Measurements from ENCODE around the gene CYSLTR2.

The CYSLTR2 gene

GRCh38 chr13:48631441-48631840 lies 22.3 kb upstream of the CYSLTR2 start:
- Histone ChIP-seq H3K9me3 (ENCODE audit: low read length) (peaks cover 11% of the 10 kb centered on the region; the same call in 1 of the 2 replicates), H3K4me3 (ENCODE audit: low read depth, low read length, poor library complexity, severe bottlenecking) (no peak overlapping the region), H3F3A (ENCODE audit: insufficient read depth, low read length) (no peaks in the 10 kb centered on the region), H4K20me1 (ENCODE audit: insufficient read depth, low read length) (no peaks in the 10 kb centered on the region), H3K27ac (ENCODE audit: low read depth, low read length, poor library complexity, severe bottlenecking) (no peak overlapping the region), H3K9me2 (ENCODE audit: low read depth, low read length) (no peaks in the 10 kb centered on the region), H3K9ac (ENCODE audit: low read length) (no peak overlapping the region), H3K4me1 (ENCODE audit: insufficient read depth, low read length, severe bottlenecking) (no peaks in the 10 kb centered on the region), H3K36me3 (ENCODE audit: insufficient read depth, low read length) (no peaks in the 10 kb centered on the region), H3K4me2 (ENCODE audit: low read length) (no peak overlapping the region), H3K27me3 (ENCODE audit: insufficient read depth, low read length) (no peaks in the 10 kb centered on the region), H3K79me2 (ENCODE audit: insufficient read depth, low read length) (no peaks in the 10 kb centered on the region), H2AFZ (ENCODE audit: low read length) (no peak overlapping the region)
- no peak for TF ChIP-seq EZH2 (IDR thresholded peaks at IDR 0.05; ENCODE audit: borderline replicate concordance, low read length)
- TF ChIP-seq, protein P1, sequence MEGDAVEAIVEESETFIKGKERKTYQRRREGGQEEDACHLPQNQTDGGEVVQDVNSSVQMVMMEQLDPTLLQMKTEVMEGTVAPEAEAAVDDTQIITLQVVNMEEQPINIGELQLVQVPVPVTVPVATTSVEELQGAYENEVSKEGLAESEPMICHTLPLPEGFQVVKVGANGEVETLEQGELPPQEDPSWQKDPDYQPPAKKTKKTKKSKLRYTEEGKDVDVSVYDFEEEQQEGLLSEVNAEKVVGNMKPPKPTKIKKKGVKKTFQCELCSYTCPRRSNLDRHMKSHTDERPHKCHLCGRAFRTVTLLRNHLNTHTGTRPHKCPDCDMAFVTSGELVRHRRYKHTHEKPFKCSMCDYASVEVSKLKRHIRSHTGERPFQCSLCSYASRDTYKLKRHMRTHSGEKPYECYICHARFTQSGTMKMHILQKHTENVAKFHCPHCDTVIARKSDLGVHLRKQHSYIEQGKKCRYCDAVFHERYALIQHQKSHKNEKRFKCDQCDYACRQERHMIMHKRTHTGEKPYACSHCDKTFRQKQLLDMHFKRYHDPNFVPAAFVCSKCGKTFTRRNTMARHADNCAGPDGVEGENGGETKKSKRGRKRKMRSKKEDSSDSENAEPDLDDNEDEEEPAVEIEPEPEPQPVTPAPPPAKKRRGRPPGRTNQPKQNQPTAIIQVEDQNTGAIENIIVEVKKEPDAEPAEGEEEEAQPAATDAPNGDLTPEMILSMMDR (IDR thresholded peaks at IDR 0.05; ENCODE audit: low read length) = no peak

DNA sequence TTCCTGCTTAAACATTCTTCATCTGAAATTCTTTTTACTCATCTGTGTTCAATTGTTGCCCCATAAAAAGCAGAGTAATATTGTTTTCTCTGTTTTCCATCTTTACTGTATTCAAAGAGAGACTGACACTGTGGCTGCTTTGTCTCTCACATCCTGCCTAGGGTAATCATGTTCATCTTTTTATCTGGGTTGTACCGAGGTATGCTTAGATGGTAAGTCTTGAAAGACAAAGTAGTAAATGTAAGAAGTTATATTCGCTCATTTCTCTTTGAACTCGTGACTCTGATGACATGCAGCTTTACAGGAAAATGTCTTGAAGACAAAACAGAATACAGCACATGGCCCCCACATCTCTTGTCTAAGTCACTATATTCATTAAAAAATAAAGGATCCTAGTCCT lies 20.0 kb upstream of the CYSLTR2 start:
- no peak for TF ChIP-seq EZH2 (IDR thresholded peaks at IDR 0.05; ENCODE audit: borderline replicate concordance, low read length)
- TF ChIP-seq, protein P1 (IDR thresholded peaks at IDR 0.05; ENCODE audit: low read length) = no peak
- Histone ChIP-seq H3K9ac (ENCODE audit: low read length) (no peak overlapping the region), H3K79me2 (ENCODE audit: insufficient read depth, low read length) (no peaks in the 10 kb centered on the region), H3K27ac (ENCODE audit: low read depth, low read length, poor library complexity, severe bottlenecking) (no peak overlapping the region), H3K9me3 (ENCODE audit: low read length) (peaks cover 11% of the 10 kb centered on the region; the same call in 1 of the 2 replicates), H4K20me1 (ENCODE audit: insufficient read depth, low read length) (no peaks in the 10 kb centered on the region), H3K4me2 (ENCODE audit: low read length) (no peak overlapping the region), H2AFZ (ENCODE audit: low read length) (no peak overlapping the region), H3K27me3 (ENCODE audit: insufficient read depth, low read length) (no peaks in the 10 kb centered on the region), H3K9me2 (ENCODE audit: low read depth, low read length) (no peaks in the 10 kb centered on the region), H3F3A (ENCODE audit: insufficient read depth, low read length) (no peaks in the 10 kb centered on the region), H3K4me3 (ENCODE audit: low read depth, low read length, poor library complexity, severe bottlenecking) (no peak overlapping the region), H3K36me3 (ENCODE audit: insufficient read depth, low read length) (no peaks in the 10 kb centered on the region), H3K4me1 (ENCODE audit: insufficient read depth, low read length, severe bottlenecking) (no peaks in the 10 kb centered on the region)

GRCh38 chr13:48634636-48635035 lies 19.1 kb upstream of the CYSLTR2 start:
- H3K9ac ChIP-seq (ENCODE audit: low read length) = no peak overlapping the region
- H3K4me1 ChIP-seq (ENCODE audit: insufficient read depth, low read length, severe bottlenecking) = no peaks in the 10 kb centered on the region
- H3K4me3 ChIP-seq (ENCODE audit: low read depth, low read length, poor library complexity, severe bottlenecking) = no peak overlapping the region
- H4K20me1 ChIP-seq (ENCODE audit: insufficient read depth, low read length) = no peaks in the 10 kb centered on the region
- H3K9me3 ChIP-seq (ENCODE audit: low read length) = peaks cover 11% of the 10 kb centered on the region; the same call in 1 of the 2 replicates
- H3K79me2 ChIP-seq (ENCODE audit: insufficient read depth, low read length) = no peaks in the 10 kb centered on the region
- H3K27ac ChIP-seq (ENCODE audit: low read depth, low read length, poor library complexity, severe bottlenecking) = no peak overlapping the region
- no peaks in the 10 kb centered on the region for H3K36me3 ChIP-seq (ENCODE audit: insufficient read depth, low read length)
- H3K9me2 ChIP-seq (ENCODE audit: low read depth, low read length) = no peaks in the 10 kb centered on the region
- no peaks in the 10 kb centered on the region for H3K27me3 ChIP-seq (ENCODE audit: insufficient read depth, low read length)
- H3K4me2 ChIP-seq (ENCODE audit: low read length) = no peak overlapping the region
- TF ChIP-seq, protein P1 (IDR thresholded peaks at IDR 0.05; ENCODE audit: low read length) = no peak
- no peak overlapping the region for H2AFZ ChIP-seq (ENCODE audit: low read length)
- H3F3A ChIP-seq (ENCODE audit: insufficient read depth, low read length) = no peaks in the 10 kb centered on the region
